ENCODE results near the gene KIAA1755.
A peak's percentile ranks its signal among the peaks of the same experiment; 100 is the strongest.

KIAA1755 gene

DNA sequence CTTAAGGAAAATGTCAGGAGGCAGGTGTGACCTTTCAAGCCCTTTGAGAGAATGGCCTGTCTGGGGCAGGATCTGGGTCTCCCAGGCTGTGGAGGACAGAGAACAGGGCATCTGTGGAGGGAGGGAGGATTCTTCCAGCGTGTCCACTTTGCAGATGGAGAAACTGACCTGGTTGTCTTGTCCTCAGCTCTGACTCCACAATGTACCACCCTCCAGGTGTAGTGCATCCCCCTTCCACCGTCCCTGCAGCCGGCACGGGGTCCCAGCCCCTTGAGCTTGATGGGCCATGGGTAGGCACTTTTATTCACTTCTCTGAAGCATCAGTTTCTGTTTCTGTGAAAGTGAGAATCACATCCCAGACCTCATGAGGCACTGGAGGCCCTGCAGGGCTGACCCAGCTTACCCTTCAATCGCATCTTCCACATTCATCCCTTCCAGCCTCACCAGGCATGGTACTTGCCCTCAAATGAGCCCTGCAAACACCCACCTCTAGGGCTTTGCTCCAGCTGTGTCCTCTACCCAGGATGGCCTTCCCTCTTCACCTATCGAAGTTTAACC is 90.8 kb downstream of the KIAA1755 start:
- DNase-seq (ENCODE audit: low read depth): no peak
- H3K4me3 ChIP-seq (ENCODE audit: control insufficient read depth, low read depth, low read length): no peak overlapping the region
- TF ChIP-seq CTCF (conservative IDR thresholded peaks at IDR 0.05; ENCODE audit: control insufficient read depth, insufficient read depth, low read depth, low read length): no peak

GRCh38 chr20:38168791-38169589 is 91.5 kb downstream of the KIAA1755 start:
- H3K4me3 ChIP-seq (ENCODE audit: control insufficient read depth, low read depth, low read length): no peak overlapping the region
- DNase-seq (ENCODE audit: low read depth): no peak
- no peak for TF ChIP-seq CTCF (conservative IDR thresholded peaks at IDR 0.05; ENCODE audit: control insufficient read depth, insufficient read depth, low read depth, low read length)

DNA sequence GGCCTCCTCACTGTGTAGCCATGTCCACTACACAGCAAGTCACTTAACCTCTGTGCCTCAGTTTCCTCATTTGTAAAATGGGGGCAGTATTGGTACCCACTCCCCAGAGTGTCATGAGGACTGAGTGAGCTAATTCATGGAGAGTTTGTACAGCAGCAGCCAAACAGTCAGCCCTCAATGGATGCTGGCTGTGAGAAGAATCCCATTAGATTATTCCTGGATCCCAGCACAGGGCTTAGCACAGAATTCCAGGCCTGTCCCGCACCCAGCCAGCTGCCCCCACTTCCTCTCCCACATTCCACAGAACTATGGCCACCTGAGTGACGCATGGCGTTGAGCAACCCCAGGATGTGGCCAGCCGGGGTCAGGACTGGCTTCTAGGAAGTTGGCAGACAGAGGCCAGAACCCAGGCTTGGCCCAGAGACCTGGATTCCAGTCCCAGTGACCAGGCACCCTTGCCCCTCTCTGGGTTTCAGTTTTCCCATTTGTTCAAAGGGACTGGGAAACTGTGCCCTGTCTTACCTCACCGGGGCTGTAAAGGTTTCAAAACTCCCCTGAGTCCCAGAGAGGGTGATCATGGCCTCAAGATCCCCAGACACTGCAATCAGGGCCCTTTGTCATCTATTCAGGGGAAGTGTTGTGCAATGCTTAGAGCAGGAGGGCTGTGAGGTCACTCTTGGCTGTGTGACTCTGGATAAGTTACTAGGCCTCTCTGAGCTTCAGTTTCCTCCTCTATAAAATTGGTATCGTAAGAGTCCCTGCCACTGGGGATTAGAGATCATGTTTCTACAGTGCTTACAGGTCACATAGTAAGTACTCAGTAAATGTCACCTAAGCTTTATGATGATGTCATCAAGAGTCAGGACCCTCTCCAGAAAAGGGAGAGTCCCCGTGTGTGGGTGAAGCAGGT is 92.4 kb downstream of the KIAA1755 start:
- peak; percentile 92 for DNase-seq (ENCODE audit: low read depth)
- no peak for TF ChIP-seq CTCF (conservative IDR thresholded peaks at IDR 0.05; ENCODE audit: control insufficient read depth, insufficient read depth, low read depth, low read length)
- H3K4me3 ChIP-seq (ENCODE audit: control insufficient read depth, low read depth, low read length): no peak overlapping the region

GRCh38 chr20:38167328-38167850 is 93.1 kb downstream of the KIAA1755 start:
- DNase-seq (ENCODE audit: low read depth): no peak
- no peak overlapping the region for H3K4me3 ChIP-seq (ENCODE audit: control insufficient read depth, low read depth, low read length)
- no peak for TF ChIP-seq CTCF (conservative IDR thresholded peaks at IDR 0.05; ENCODE audit: control insufficient read depth, insufficient read depth, low read depth, low read length)

DNA sequence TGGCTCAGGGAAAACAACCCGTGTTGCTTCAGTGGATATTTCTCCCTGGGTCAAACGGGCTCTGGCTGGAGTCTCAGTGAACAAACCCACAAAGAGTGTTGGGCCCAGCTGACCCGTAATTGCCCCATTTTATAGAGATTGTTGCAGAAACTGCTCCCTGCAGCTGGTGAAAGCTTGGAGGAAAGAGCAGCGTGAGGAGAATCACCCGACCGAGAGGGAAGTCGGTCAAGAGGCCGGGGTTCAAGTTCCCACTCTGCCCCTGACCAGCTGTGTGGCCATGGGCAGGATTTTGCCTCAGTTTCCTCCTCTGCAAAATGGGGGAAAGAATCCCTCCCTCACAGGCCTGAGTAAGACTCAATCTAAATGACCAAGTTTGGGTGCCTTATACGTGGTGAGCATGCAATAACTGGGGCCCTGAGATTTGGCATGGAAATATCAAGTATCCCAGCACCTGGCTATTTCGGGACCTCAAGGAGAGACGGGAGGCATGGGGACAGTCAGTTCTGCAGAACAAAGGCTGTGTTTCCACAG is 93.8 kb downstream of the KIAA1755 start:
- no peak for TF ChIP-seq CTCF (conservative IDR thresholded peaks at IDR 0.05; ENCODE audit: control insufficient read depth, insufficient read depth, low read depth, low read length)
- no peak for DNase-seq (ENCODE audit: low read depth)

GRCh38 chr20:38165966-38166702 is 94.4 kb downstream of the KIAA1755 start:
- H3K4me3 ChIP-seq (ENCODE audit: control insufficient read depth, low read depth, low read length): no peak overlapping the region
- DNase-seq (ENCODE audit: low read depth): no peak
- no peak for TF ChIP-seq CTCF (conservative IDR thresholded peaks at IDR 0.05; ENCODE audit: control insufficient read depth, insufficient read depth, low read depth, low read length)

More for the DNA sequence above, 93.8 kb downstream of the KIAA1755 start:
- H3K4me3 ChIP-seq (ENCODE audit: control insufficient read depth, low read depth, low read length): no peak overlapping the region
